Ovary (tissue), 9 donors: ENCODE measurements around the gene MSLN. TPM values are rescaled to one million over a fixed set of nuclear protein-coding genes. Genes with fewer than 3 reads are reported as not detected.

Experiments
- DNase-seq, 5 donors: peaks; one replicate each; pipeline ENCODE4 v3.0.0-alpha.2; 2019 to 2020
- H3K27ac ChIP-seq, 2 donors: fragments of 200-600 bp; one replicate each; pipeline versions ENCODE4 v1.5.1 to v1.8.0; 2019 to 2022
- H3K27me3 ChIP-seq: fragments of 200-600 bp; one replicate; pipeline ENCODE4 v1.8.0; 2022
- H3K36me3 ChIP-seq: fragments of 200-600 bp; sonication (generic); one replicate; pipeline ENCODE4 v1.5.1; 2019
- H3K4me1 ChIP-seq: one replicate; pipeline ENCODE4 v1.8.1; 2013; ENCODE audit warnings: mild to moderate bottlenecking, moderate library complexity; ENCODE audit not compliant: insufficient read depth
- H3K4me3 ChIP-seq: fragments of 200-600 bp; sonication (generic); one replicate; pipeline ENCODE4 v1.5.1; 2017
- H3K9me3 ChIP-seq, 2 donors: fragments of 200-600 bp in 1 of 2; sonication (generic) in 1 of 2; one replicate each; pipeline versions ENCODE4 v1.5.1 to v1.8.1; 2013 to 2019; ENCODE audit warnings: mild to moderate bottlenecking in 1 of 2, moderate library complexity in 1 of 2
- EP300 ChIP-seq: sonication (generic); formaldehyde crosslinking; IDR thresholded peaks from one replicate; pipeline ENCODE4 v1.6.1; 2017; ENCODE audit warnings: antibody characterized with exemption
- POLR2A ChIP-seq: fragments of 450-650 bp; IDR thresholded peaks from one replicate; pipeline ENCODE4 v1.6.1; 2017; ENCODE audit warnings: antibody characterized with exemption, mild to moderate bottlenecking, moderate library complexity
- WGBS, 3 donors: extraction: QIAGEN DNeasy Blood & Tissue Kit in 1 of 3; methylation state at CpG; one replicate each; pipeline versions ENCODE4 v1.1.5 to v1.1.7; 2013 to 2017; 5-methylcytosine and 5-hydroxymethylcytosine counted together
- intact Hi-C, 4 donors: fragments of 100-400 bp; cut with DNase I; formaldehyde crosslinking; loops; one replicate each; pipeline versions ENCODE4 v1.11.0 to v1.15.1; 2022 to 2023
- polyA plus RNA-seq, 2 donors: library from polyadenylated mRNA; stranded (reverse); fragments of 200-250 nt in 1 of 2; fragments of 350-450 nt in 1 of 2; fragmentation: Illumina TruSeq in 1 of 2; extraction: RNeasy Lipid Tissue Mini Kit (QIAGEN cat#74804) in 1 of 2; gene quantifications; one replicate each; pipeline ENCODE4 v1.2.3, GENCODE V29; 2013 to 2014
- total RNA-seq, 7 donors: library from RNA; depleted of rRNA in 2 of 7; stranded (reverse); fragments of >200 nt in 2 of 7; fragmentation: NEBNext Ultra II Directional in 3 of 7; extraction: Animal tissue kit (Norgen Biotek cat#: 25700) in 3 of 7; gene quantifications; one replicate each; pipeline versions ENCODE4 v1.1.0 to v1.2.4, GENCODE V29; 2016 to 2023
- TF ChIP-seq, protein P1 (sequence below), 3 donors: fragments of 450-650 bp in 2 of 3; fragments of 200-600 bp in 1 of 3; IDR thresholded peaks; one replicate each; pipeline versions ENCODE4 v1.5.1 to v1.8.0; 2016 to 2022; ENCODE audit warnings: antibody characterized with exemption in 3 of 3, mild to moderate bottlenecking in 1 of 3
- donor health status: DM: no; HTN: no; CAD: no; lungs with moderate emphysema.
- donor health status: DM: no; HTN: no; CAD: no.
- donor health status: Bipolar disorder and iron deficiency.
- donor health status: DM: yes; HTN: yes; CAD: no.
- donor health status: DM: no; HTN: no; CAD: no.
- donor health status: DM: yes; HTN: yes; CAD: no.

MSLN gene
- total and polyA plus RNA-seq, 9 donors, result 0.40 to 314 (median 6.1) TPM

DNA sequence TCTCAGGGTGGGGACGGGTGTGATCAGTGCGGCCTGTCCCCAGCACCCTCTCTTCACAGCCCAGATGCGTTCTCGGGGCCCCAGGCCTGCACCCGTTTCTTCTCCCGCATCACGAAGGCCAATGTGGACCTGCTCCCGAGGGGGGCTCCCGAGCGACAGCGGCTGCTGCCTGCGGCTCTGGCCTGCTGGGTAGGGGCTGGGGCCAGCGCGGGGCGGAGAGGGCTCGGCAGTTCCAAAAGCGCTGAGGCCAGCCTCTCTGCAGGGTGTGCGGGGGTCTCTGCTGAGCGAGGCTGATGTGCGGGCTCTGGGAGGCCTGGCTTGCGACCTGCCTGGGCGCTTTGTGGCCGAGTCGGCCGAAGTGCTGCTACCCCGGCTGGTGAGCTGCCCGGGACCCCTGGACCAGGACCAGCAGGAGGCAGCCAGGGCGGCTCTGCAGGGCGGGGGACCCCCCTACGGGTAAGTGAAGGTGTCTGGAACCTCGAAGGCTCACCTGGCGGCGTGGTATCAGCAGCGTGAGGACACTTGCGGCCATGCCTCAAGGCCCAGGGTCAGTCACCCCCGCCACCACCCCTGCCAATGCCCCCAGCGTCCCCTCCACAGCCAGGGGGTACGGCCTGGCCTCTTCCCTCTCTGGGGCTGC, 4.4 kb downstream of the MSLN start:
- H3K4me3 ChIP-seq, result no peak overlapping the region
- H3K36me3 ChIP-seq, result no peaks in the 10 kb centered on the region
- no peak for DNase-seq
- no peak overlapping the region for H3K27ac ChIP-seq
- TF ChIP-seq EP300 (no peak), POLR2A (no peak)
- TF ChIP-seq, protein P1, sequence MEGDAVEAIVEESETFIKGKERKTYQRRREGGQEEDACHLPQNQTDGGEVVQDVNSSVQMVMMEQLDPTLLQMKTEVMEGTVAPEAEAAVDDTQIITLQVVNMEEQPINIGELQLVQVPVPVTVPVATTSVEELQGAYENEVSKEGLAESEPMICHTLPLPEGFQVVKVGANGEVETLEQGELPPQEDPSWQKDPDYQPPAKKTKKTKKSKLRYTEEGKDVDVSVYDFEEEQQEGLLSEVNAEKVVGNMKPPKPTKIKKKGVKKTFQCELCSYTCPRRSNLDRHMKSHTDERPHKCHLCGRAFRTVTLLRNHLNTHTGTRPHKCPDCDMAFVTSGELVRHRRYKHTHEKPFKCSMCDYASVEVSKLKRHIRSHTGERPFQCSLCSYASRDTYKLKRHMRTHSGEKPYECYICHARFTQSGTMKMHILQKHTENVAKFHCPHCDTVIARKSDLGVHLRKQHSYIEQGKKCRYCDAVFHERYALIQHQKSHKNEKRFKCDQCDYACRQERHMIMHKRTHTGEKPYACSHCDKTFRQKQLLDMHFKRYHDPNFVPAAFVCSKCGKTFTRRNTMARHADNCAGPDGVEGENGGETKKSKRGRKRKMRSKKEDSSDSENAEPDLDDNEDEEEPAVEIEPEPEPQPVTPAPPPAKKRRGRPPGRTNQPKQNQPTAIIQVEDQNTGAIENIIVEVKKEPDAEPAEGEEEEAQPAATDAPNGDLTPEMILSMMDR (IDR thresholded peaks at IDR 0.05), result no peak
- H3K4me1 ChIP-seq, result no peaks in the 10 kb centered on the region
- H3K27me3 ChIP-seq, result no peaks in the 10 kb centered on the region
- intact Hi-C loops, result no loop called here
- WGBS, 3 donors, result 80 to 84% (median 81%) methylated on average over 34 to 38 of the region's 38 CpGs
- no peaks in the 10 kb centered on the region for H3K9me3 ChIP-seq

DNA sequence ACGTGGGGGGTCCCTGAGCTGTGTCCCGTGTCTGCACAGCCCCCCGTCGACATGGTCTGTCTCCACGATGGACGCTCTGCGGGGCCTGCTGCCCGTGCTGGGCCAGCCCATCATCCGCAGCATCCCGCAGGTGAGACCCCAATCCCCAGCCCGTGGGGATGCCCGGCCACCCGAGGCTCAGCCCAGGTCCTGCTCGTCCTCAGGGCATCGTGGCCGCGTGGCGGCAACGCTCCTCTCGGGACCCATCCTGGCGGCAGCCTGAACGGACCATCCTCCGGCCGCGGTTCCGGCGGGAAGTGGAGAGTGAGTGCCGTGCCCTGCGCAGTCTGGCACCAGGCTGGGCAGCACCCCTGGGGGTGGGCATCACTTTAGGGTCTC, 4.9 kb downstream of the MSLN start:
- no peak for TF ChIP-seq EP300
- TF ChIP-seq, protein P1 (IDR thresholded peaks at IDR 0.05), result no peak
- no peak for TF ChIP-seq POLR2A
- Histone ChIP-seq H3K27ac (no peak overlapping the region), H3K4me3 (no peak overlapping the region), H3K9me3 (no peaks in the 10 kb centered on the region), H3K36me3 (no peaks in the 10 kb centered on the region), H3K27me3 (no peaks in the 10 kb centered on the region), H3K4me1 (no peaks in the 10 kb centered on the region)
- DNase-seq, result no peak
- intact Hi-C loops, result no loop called here
- 88 to 94% (median 93%) methylated on average over 29 of the region's 29 CpGs for WGBS, 3 donors

DNA sequence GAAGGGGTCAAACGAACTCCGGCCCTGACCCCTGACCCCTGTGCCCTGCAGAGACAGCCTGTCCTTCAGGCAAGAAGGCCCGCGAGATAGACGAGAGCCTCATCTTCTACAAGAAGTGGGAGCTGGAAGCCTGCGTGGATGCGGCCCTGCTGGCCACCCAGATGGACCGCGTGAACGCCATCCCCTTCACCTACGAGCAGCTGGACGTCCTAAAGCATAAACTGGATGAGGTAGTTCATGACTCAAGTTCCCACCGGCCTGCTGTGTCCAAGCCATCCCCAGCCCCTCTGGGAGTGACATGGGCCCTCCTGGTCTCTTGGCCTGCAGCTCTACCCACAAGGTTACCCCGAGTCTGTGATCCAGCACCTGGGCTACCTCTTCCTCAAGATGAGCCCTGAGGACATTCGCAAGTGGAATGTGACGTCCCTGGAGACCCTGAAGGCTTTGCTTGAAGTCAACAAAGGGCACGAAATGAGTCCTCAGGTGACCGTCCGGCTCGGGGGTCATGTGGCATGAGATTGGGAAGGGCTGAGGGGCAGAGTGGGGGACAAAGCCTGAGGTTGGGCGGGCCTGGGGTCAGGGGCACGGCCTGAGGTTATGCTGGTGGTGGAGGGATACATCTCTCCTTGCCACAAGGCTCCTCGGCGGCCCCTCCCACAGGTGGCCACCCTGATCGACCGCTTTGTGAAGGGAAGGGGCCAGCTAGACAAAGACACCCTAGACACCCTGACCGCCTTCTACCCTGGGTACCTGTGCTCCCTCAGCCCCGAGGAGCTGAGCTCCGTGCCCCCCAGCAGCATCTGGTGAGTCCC, 5.7 kb downstream of the MSLN start:
- no peak overlapping the region for H3K4me3 ChIP-seq
- DNase-seq, result no peak
- no peaks in the 10 kb centered on the region for H3K36me3 ChIP-seq
- no peak overlapping the region for H3K27ac ChIP-seq
- WGBS, 3 donors, result 79 to 84% (median 83%) methylated on average over 27 to 29 of the region's 29 CpGs
- H3K27me3 ChIP-seq, result no peaks in the 10 kb centered on the region
- no peaks in the 10 kb centered on the region for H3K9me3 ChIP-seq
- TF ChIP-seq EP300, result no peak
- TF ChIP-seq, protein P1 (IDR thresholded peaks at IDR 0.05), result no peak
- no peak for TF ChIP-seq POLR2A
- H3K4me1 ChIP-seq, result no peaks in the 10 kb centered on the region
- intact Hi-C loops, result no loop called here

- 45 to 76% (median 65%) methylated on average over 25 to 39 of the region's 48 CpGs for WGBS, 3 donors
- no peak for DNase-seq
- intact Hi-C loops, result no loop called here
- Histone ChIP-seq H3K36me3 (no peaks in the 10 kb centered on the region), H3K4me3 (no peak overlapping the region), H3K27ac (no peak overlapping the region), H3K9me3 (no peaks in the 10 kb centered on the region), H3K4me1 (no peaks in the 10 kb centered on the region), H3K27me3 (no peaks in the 10 kb centered on the region)
- TF ChIP-seq, protein P1 (IDR thresholded peaks at IDR 0.05), result no peak
- TF ChIP-seq EP300 (no peak), POLR2A (no peak)
Observed at GRCh38 chr16:766820-767640, 6.5 kb downstream of the MSLN start.
